Activated naive CD4-positive, alpha-beta T cell treated with Interleukin-2 at 50 U/mL for 16 hours (primary cell): ENCODE measurements around the gene GPS1.

Source experiments
- DNase-seq: peaks from one replicate; pipeline ENCODE4 v3.0.0-alpha.2; 2020

GPS1 gene

GRCh38 chr17:82080789-82081464, 29.2 kb downstream of the GPS1 start:
- DNase-seq: no peak

GRCh38 chr17:82081546-82081945, 29.8 kb downstream of the GPS1 start:
- DNase-seq: no peak

GRCh38 chr17:82081966-82082365, 30.3 kb downstream of the GPS1 start:
- no peak for DNase-seq

- DNase-seq: no peak
Measured at GRCh38 chr17:82082456-82082855, 30.8 kb downstream of the GPS1 start.

- no peak for DNase-seq
Measured at GRCh38 chr17:82083009-82083408, 31.3 kb downstream of the GPS1 start.

- DNase-seq: no peak
Measured at GRCh38 chr17:82083533-82084359, 32.0 kb downstream of the GPS1 start.

GRCh38 chr17:82084373-82085030, 32.8 kb downstream of the GPS1 start:
- DNase-seq: no peak

GRCh38 chr17:82085031-82085861, 33.5 kb downstream of the GPS1 start:
- DNase-seq: no peak

GRCh38 chr17:82085931-82086764, 34.5 kb downstream of the GPS1 start:
- DNase-seq: no peak

- no peak for DNase-seq
Measured at GRCh38 chr17:82086941-82087906, 35.5 kb downstream of the GPS1 start.

GRCh38 chr17:82087961-82088837, 36.5 kb downstream of the GPS1 start:
- DNase-seq: no peak

GRCh38 chr17:82088838-82089722, 37.4 kb downstream of the GPS1 start:
- DNase-seq: no peak

- DNase-seq: no peak
Measured at GRCh38 chr17:82089723-82090548, 38.2 kb downstream of the GPS1 start.

GRCh38 chr17:82090549-82091263, 39.0 kb downstream of the GPS1 start:
- DNase-seq: no peak

GRCh38 chr17:82091264-82092066, 39.8 kb downstream of the GPS1 start:
- no peak for DNase-seq

- DNase-seq: no peak
Measured at GRCh38 chr17:82092094-82092586, 40.4 kb downstream of the GPS1 start.
